ENCODE results near the gene MICAL3.
A peak's percentile ranks its signal among the peaks of the same experiment; 100 is the strongest.

Gene MICAL3

GRCh38 chr22:17817079-17817478 lies 207.3 kb downstream of the MICAL3 start:
- no peak for DNase-seq (ENCODE audit: low spot score)

GRCh38 chr22:17816649-17817048 lies 207.7 kb downstream of the MICAL3 start:
- no peak for DNase-seq (ENCODE audit: low spot score)

DNA sequence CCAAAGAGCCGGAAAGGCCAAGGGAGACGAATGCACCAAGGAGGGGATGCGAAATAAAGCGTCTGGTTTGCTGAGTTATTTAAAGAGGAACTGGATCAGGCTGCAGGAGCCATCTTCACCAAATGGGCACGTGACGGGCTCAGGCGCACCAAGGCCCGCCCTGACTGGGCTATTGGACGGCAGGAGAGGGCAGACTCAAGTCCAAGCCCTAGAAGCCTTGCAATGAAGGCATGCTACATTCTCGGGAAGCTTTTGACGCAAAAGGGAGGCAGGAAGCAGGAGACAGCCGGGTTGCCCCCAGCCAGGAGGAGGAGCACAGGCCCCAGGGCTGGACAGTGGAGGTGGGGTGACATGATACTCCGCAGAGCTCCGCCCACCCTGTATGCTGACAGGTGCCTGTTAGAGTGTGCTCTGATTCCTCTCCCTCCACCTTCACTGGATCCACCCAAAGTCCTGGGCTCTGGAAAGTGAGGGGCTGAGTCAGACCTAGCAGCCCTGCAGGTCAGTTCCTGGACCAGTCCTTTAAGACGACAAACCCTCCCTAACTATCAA lies 208.6 kb downstream of the MICAL3 start:
- DNase-seq (ENCODE audit: low spot score), result no peak

DNA sequence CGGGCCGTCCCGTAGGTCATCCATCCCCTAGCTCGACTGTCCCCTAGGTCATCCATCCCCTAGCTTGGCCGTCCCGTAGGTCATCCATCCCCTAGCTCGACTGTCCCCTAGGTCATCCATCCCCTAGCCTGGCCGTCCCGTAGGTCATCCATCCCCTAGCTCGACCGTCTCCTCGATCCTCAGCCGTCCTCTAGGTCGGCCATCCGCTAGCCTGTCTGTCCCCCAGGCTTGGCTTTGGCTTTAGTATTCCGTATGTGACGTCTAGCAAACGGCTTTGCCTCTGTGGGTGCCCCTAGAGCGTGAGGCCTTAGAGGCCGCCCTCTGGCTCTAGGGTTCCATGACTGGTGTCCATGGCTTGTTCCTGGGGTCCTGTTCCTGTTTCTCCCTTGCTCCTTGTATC lies 209.5 kb downstream of the MICAL3 start:
- no peak for DNase-seq (ENCODE audit: low spot score)

GRCh38 chr22:17814084-17814483 lies 210.3 kb downstream of the MICAL3 start:
- no peak for DNase-seq (ENCODE audit: low spot score)

- no peak for DNase-seq (ENCODE audit: low spot score)
These were observed 213.2 kb downstream of the MICAL3 start for GRCh38 chr22:17811119-17811518.

GRCh38 chr22:17810570-17811116 lies 213.7 kb downstream of the MICAL3 start:
- no peak for DNase-seq (ENCODE audit: low spot score)

DNA sequence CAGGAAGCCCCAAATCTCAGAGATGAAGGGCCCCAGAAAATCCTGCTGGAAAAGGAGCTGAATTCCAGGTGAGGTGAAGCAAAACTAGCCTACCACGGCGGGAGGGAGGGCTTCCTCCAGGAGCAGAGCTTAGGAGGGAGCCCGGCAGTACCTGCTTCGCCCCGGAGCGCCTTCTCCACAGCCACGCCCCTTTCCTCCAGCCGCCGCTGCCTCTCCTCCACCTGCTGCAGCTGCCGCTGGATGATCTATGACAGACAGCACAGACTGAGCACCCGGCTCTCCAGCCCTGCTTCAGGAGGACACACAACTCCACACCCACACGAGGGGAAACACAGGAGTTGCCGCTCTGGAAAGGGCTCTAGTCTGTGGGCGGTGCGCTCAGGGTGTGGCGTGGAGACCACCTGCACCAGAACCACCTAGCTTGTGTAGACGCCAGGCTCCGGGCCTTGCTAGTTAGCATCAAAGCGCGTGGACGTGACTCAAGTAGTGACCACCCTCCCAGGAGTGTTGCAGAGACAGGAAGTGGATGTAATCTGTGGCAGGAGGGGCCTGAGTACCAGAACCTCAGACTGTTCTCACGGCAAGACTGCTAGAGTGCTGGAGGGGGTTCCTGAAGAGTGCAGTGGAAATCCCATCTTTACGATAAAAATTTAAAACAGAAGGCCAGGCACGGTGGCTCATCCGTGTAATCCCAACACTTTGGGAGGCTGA lies 215.5 kb downstream of the MICAL3 start:
- DNase-seq (ENCODE audit: low spot score), result no peak

- no peak for DNase-seq (ENCODE audit: low spot score)
These were observed 216.6 kb downstream of the MICAL3 start for GRCh38 chr22:17807578-17808410.

- DNase-seq (ENCODE audit: low spot score), result no peak
These were observed 217.3 kb downstream of the MICAL3 start for GRCh38 chr22:17807086-17807485.

- DNase-seq (ENCODE audit: low spot score), result no peak
These were observed 217.9 kb downstream of the MICAL3 start for GRCh38 chr22:17806437-17806836.

DNA sequence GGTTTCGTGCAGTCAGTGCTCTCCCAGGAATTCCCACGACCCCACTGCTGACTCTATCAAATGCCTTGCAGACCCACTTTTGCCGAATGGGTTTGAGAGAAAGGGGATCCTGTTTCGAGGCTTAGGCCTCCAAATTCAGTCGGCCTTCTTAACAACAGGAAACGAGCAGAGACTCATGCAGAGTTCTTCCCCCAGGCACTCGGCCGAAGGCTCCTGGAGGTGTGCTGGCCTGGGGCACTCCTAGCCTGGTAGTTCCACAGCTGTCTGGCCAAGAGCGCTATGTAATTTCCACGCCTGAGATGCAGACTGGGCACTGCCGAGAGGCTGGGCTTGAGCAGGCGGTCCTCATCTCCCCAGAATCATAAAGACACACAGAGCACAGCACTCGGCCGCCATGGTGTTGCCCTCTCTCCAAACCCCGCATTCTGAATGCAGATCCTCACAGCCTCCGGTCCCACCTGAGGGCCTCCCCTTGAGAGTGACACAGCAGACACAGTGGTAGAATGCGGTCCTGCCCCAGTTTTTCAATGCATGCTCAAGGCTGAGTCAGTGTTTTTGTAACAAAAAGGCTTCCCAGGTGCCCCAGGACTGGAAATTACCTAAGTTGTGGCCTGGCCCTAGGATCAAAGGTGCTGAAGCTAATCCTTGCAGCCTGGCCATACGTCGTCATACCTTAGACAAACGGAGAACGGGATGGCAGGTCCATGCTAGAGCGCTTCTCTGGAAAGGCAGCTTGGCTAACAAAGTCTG lies 219.9 kb downstream of the MICAL3 start:
- no peak for DNase-seq (ENCODE audit: low spot score)

GRCh38 chr22:17803609-17804270 lies 220.6 kb downstream of the MICAL3 start:
- DNase-seq (ENCODE audit: low spot score), result no peak

DNA sequence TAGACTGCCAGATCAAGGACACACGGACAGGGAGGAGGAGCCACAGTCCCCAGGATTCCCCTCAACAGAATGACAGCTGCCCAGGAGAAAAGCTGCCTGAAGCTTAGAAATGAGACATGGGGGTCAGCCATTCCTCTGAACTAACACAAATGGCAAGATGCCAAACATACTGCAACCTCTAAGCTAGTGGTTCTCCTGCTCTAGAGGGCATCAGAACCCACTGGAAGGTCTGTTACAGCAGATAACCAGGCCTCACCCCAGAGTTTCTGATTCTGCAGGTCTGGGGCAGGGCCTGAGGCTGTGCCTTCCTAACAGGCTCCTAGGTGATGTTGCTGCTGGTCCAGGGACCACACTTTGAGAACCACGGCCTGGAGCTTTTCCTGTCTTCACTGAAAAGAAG lies 221.5 kb downstream of the MICAL3 start:
- DNase-seq (ENCODE audit: low spot score), result no peak

- DNase-seq (ENCODE audit: low spot score), result no peak
These were observed 221.9 kb downstream of the MICAL3 start for GRCh38 chr22:17802411-17802810.

GRCh38 chr22:17797721-17798559 lies 226.4 kb downstream of the MICAL3 start:
- peak; percentile 66 for DNase-seq (ENCODE audit: low spot score)

GRCh38 chr22:17796695-17797094 lies 227.7 kb downstream of the MICAL3 start:
- no peak for DNase-seq (ENCODE audit: low spot score)

GRCh38 chr22:17795661-17796548 lies 228.5 kb downstream of the MICAL3 start:
- DNase-seq (ENCODE audit: low spot score), result no peak

- DNase-seq (ENCODE audit: low spot score), result no peak
These were observed 229.4 kb downstream of the MICAL3 start for GRCh38 chr22:17794726-17795542.

Data from Ammon's horn (tissue), 1 donor.